ENCODE data around the gene KRTAP21-3. TPM values are rescaled to one million over a fixed set of nuclear protein-coding genes. Genes with fewer than 3 reads are reported as not detected.

Gene KRTAP21-3
- total and polyA plus RNA-seq, 11 donors, result not detected

GRCh38 chr21:30689822-30690221 is 28.8 kb downstream of the KRTAP21-3 start:
- Histone ChIP-seq H3K9me3 (peaks cover 0 to 13% (median 2%) of the 10 kb centered on the region in 12 donors), H3K27ac (no peak overlapping the region), H3K4me1 (no peaks in the 10 kb centered on the region), H3K4me3 (no peak overlapping the region), H3K27me3 (no peaks in the 10 kb centered on the region), H3K36me3 (no peaks in the 10 kb centered on the region)
- no peak for ATAC-seq
- WGBS, 4 donors, result 53 to 68% (median 61%) methylated on average over 7 of the region's 7 CpGs
- DNase-seq, result no peak
- intact Hi-C loops (cut with DNase I), result loop anchor here in 1 of 10 donors (5.0 kb wide), 1 partner anchor 138 kb away; no protein-coding TSS in a partner anchor
- no peak for TF ChIP-seq CTCF (IDR thresholded peaks at IDR 0.05)
- TF ChIP-seq POLR2A (IDR thresholded peaks at IDR 0.05), result no peak

- DNase-seq (no peak), ATAC-seq (no peak)
- H3K27me3 ChIP-seq, result no peaks in the 10 kb centered on the region
- no peak overlapping the region for H3K27ac ChIP-seq
- WGBS, 4 donors, result 75 to 78% (median 77%) methylated on average over 6 of the region's 6 CpGs
- no peaks in the 10 kb centered on the region for H3K36me3 ChIP-seq
- H3K4me1 ChIP-seq, result no peaks in the 10 kb centered on the region
- intact Hi-C loops (cut with DNase I), result no loop called here
- no peak overlapping the region for H3K4me3 ChIP-seq
- TF ChIP-seq POLR2A (IDR thresholded peaks at IDR 0.05) (no peak), CTCF (IDR thresholded peaks at IDR 0.05) (no peak)
- peaks cover 0 to 4% (median 0%) of the 10 kb centered on the region in 12 donors for H3K9me3 ChIP-seq
These were observed 34.1 kb downstream of the KRTAP21-3 start for GRCh38 chr21:30684506-30684905.

GRCh38 chr21:30680586-30680985 is 38.0 kb downstream of the KRTAP21-3 start:
- 34 to 55% (median 41%) methylated on average over 1 of the region's 1 CpG for WGBS, 4 donors
- no peak overlapping the region for H3K27ac ChIP-seq
- DNase-seq (no peak), ATAC-seq (no peak)
- peaks cover 0 to 4% (median 0%) of the 10 kb centered on the region in 12 donors for H3K9me3 ChIP-seq
- H3K36me3 ChIP-seq, result no peaks in the 10 kb centered on the region
- no peak overlapping the region for H3K4me3 ChIP-seq
- intact Hi-C loops (cut with DNase I), result no loop called here
- TF ChIP-seq POLR2A (IDR thresholded peaks at IDR 0.05) (no peak), CTCF (IDR thresholded peaks at IDR 0.05) (no peak)
- no peaks in the 10 kb centered on the region for H3K4me1 ChIP-seq
- no peaks in the 10 kb centered on the region for H3K27me3 ChIP-seq

GRCh38 chr21:30676737-30677136 is 41.8 kb downstream of the KRTAP21-3 start:
- no peak overlapping the region for H3K4me3 ChIP-seq
- no peaks in the 10 kb centered on the region for H3K9me3 ChIP-seq
- DNase-seq (no peak), ATAC-seq (no peak)
- no peaks in the 10 kb centered on the region for H3K27me3 ChIP-seq
- intact Hi-C loops (cut with DNase I), result no loop called here
- H3K27ac ChIP-seq, result no peak overlapping the region
- H3K4me1 ChIP-seq, result no peaks in the 10 kb centered on the region
- TF ChIP-seq POLR2A (IDR thresholded peaks at IDR 0.05) (no peak), CTCF (IDR thresholded peaks at IDR 0.05) (no peak)
- no peaks in the 10 kb centered on the region for H3K36me3 ChIP-seq

Data from heart left ventricle (tissue), 16 donors.